H4 (cell line): ENCODE measurements around the gene COQ8B. TPM values are rescaled to one million over a fixed set of nuclear protein-coding genes. Genes with fewer than 3 reads are reported as not detected.
"Not testable (repeated sequence)": the region's sequence is repeated elsewhere in the genome, so short reads cannot be mapped to it uniquely, and the experiment has no call there.

Experiments used
- DNase-seq: peaks from one replicate; pipeline ENCODE4 v3.0.0-alpha.2; 2015; ENCODE audit warnings: low spot score
- total RNA-seq: library from RNA; depleted of rRNA; stranded (reverse); fragments of >200 nt; shearing (Covaris generic); gene quantifications from 2 replicates; pipeline ENCODE4 v1.2.3, GENCODE V29; 2014

The COQ8B gene
- total RNA-seq, 1 experiment from 2014 or later, result 19.1 TPM

DNA sequence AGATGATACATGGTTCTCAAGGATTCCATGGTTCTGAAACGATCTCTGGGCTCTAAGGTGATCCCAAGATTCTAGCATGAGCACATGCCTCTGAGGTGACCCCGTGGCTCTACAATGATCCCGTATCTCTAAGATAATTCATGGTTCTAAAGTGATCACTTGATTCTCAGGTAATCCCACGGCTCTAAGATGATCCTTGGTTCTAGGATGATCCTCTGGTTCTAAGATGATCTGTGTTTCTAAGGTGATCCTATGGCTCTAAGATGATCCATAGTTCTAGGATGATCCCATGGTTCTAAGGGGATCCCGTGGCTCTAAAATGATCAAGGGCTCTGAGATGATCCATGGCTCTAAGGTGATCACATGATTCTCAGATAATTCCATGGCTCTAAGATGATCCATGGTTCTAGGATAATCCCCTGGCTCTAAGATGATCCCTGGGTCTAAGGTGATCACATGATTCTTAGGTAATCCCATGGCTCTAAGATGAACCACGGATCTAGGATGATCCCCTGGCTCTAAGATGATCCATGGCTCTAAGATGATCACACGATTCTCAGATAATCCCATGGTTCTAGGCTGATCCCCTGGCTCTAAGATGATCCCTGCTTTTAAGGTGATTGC, 47.6 kb downstream of the COQ8B start:
- DNase-seq, result no peak

DNA sequence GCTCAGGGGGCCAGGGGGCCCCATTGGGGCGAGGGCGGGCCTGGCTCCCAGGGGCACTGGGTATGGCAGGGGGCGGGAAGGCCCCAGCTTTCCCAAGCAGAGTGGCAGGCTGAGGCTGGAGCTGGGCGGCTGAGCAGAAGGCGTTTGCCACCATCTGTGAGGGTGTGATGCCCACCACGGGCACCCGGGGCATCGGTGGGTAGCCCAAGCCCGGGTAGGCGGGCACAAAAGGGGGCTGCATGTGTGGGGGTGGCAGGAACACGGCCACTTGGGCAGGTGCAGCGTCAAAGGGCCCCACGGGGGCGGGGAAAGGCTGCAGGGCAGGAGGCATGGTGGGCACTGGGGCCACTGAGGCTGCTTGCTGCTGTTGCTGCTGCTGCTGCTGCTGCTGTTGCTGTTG, 49.1 kb downstream of the COQ8B start:
- no peak for DNase-seq

DNA sequence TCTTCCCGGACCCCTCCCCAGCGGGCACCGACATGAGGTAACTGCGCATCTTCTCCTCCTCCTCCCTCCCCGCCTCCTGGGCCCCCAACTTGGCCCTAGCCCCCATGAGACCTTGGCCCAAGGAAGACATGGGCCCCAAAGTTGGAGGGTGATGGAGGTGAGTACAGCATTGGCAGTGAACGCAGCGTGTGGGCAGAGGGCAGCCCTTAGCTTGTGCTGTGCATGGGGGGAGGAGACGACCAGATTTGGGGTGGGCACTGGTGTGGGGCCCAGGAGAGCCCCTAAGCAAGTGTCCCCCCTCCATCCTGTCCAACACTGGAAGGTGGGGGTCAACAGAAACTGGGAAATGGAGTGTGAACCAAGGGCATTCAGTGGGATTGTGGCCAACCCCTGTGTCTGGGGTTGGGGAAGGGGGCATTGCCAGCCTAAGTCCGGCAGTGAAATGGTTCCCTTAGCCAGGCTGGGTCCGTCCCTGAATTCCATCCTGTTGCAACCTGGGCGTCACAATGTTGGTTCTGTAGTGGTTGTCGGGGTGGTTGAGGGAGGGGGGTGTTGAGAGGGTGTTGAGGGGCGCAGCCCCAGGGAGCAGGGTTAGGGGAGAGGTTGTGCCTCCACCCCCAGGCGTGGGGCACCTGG, 49.8 kb downstream of the COQ8B start:
- no peak for DNase-seq

DNA sequence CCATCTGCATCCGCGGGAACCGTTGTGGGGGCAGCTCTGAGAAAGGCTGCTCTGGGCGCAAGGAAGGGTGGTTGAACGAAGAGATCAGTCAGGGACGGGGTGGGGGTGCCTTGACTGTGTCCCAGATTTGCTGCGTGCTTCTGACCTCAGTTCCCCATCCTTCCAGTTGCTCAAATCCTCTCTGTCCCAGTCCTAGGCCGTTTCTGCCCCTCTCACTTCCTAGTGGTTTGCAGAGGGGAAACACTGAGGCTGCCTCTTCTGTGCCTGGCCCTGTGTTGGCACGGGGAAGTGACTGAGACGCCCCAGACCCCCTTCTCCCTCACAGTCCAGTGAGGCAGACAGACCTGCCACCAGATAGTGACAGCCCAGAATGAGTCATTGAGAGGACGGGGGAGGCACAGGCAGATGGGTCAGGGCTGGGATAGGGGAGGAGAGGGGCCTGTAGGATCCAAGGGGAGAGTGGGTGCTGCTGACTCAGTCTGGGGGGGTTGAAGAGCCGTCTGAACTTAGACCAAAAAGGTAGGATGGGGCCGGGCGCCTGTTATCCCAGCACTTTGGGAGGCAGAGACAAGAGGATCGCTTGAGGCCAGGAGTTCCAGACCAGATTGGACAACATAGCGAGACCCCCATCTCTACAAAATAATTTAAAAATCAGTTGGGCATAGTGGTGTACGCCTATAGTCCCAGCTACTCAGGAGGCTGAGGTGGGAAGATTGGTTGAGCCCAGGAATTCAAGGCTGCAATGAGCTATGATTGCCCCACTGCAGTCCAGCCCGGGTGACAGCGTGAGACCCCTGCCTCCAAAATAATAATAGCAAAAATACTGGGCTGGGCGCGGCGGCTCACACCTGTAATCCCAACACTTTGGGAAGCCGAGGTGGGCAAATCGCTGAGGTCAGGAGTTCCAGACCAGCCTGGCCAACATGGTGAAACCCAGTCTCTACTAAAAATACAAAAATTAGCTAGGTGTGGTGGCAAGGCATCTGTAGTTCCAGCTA, 52.7 kb downstream of the COQ8B start:
- no peak for DNase-seq

DNA sequence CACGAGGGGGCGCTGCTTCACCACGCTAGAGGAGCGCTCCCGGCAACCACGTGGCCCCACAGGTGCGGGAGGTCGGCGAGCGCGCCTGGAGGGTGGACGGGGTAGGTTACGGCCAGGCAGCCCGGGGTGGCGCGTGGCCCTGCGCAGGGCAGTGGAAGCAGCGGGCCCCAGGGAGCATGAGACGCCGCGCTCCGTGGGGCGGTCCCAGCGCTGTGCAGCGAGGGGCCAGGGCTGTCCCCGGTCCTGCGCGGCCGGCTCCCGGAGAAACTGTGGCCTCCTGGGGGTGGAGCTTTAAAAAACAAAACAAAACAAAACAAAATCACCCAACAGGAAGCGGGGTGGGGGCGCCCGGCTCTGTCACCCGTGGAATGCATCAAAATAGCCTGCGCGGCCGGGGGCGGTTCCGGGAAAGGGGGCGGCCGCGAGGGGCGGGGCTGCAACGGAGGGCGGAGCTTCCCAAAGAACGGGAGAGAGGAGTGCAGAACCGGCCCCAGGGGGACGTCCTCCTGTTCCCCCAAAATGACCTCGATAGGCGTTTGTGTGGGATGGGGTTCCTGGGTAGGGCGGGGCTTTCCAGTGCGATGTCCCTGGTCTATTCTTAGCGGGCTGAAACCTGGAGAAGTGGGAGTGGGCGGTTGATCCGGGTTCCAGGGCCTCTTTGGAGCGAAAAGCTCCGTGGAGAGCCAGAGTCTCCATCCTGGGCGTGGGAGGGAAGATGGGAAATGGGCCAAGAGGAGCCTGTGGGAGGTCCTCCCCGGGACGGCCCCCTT, 53.6 kb downstream of the COQ8B start:
- DNase-seq, result peak; percentile 85

DNA sequence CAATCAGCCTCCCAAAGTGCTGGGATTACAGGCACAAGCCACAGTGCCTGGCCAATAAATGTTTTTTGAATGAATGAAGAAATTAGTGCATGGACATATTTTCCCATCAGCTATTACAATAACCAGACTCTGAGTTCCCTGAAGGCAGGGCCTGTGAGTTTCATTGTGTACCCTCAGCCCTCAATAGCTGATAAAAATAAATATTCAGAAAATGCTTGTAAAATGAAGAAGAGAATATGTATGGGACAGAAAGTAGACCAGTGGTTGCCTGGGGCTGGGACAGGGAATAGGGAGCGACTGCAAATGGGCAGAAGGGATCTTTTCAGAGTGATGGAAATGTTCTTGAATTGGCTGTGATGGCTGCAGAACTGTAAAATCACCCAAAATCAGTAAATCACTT, 55.1 kb downstream of the COQ8B start:
- DNase-seq, result no peak

DNA sequence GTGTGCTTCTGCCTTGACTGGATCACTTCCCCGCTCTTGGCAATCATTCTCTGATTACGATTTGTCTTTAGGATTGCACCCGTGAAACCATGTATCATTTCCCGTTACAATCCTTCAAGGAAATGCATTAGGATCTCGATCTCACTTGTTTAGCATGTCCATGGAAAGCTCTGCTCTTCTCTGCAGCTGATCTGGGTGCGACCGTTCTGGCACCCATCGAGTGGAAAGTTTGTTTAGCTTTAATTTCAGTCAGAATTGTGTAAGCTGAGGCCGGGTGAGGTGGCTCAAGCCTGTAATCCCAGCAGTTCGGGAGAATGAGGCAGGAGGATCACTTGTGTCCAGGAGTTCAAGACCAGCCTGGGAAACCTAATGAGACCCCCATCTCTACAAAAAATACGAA, 57.1 kb downstream of the COQ8B start:
- no peak for DNase-seq

DNA sequence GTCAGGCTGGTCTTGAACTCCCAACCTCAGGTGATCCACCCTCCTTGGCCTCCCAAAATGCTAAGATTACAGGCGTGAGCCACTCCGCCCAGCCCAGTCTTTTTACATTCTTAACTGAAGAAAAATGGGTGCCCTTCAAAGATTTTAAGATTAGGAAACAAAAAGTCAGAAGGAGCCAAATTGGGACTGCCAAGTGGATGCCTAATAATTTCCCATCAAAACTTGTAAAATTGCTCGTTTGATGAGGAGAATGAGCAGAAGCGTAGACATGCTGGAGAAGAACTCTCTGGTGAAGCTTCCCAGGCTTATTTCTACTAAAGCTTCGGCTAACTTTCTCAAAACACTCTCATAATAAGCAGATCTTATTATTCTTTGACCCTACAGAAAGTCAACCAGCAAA, 57.6 kb downstream of the COQ8B start:
- no peak for DNase-seq

DNA sequence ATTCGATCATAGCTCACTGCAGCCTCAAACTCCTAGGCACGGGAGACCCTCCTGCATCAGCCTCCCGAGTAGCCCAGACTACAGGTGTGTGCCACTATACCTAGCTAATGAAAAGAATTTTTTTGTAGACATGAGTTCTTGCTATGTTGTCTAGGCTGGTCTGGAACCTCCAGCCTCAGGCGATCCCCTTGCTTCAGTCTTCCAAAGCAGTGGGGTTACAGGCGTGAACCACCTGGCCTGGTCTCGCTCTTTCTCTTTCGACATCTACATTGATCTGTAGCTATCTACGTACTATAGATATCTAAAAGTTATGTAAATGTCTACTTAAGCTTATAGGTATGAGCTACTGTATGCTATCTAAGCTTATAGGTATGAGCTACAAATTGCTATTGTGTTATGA, 58.7 kb downstream of the COQ8B start:
- no peak for DNase-seq

DNA sequence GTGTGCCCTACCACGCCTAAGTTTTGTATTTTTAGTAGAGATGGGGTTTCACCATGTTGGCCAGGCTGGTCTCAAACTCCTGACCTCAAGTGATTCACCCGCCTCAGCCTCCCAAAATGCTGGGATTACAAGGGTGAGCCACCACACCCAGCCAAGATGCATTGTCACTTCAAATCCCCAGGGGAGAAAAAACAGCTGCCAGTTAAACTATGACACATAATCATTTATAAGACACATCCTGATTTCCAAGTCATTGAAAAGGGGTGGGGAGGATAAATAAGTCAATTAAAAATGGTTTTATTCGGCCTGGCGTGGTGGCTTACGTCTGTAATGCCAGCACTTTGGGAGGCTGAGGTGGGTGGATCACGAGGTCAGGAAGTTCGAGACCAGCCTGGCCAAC, 61.0 kb downstream of the COQ8B start:
- not testable (repeated sequence) for DNase-seq

DNA sequence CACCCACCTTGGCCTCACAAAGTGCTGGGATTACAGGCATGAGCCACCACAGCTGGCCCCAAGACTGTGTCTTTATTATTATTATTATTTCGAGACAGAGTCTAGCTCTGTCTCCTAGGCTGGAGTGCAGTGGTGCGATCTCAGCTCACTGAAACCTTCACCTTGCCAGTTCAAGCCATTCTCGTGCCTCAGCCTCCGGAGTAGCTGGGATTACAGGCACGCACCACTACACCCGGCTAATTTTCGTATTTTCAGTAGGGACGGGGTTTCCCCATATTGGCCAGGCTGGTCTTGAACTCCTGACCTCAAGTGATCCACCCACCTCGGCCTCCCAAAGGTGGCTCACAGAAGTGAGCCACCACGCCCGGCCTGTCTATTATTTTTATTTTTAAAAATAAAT, 64.4 kb downstream of the COQ8B start:
- not testable (repeated sequence) for DNase-seq

DNA sequence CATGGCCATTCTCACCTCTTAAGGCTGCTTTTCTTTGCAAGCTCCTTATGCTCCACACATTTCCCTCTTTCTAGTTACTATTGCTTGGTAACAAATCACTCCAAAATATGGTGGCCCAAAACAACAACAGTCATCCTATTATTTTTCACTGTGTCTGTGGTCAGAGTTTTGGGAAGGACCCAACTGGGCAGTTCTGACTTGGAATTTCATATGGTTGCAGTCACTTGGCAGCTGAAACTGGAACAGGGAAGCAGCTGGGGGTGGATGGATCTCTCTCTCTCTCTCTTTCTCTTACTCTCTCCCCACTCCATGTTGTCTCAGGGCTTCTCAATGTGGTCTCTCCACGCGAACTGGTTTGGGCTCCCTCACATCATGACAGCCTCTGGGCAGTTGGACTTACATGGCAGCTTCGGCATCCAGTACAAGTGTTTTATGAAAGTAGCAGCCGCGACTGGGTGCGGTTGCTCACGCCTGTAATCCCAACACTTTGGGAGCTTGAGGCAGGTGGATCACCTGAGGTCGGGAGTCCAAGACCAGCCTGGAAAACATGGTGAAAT, 65.9 kb downstream of the COQ8B start:
- DNase-seq, result no peak

DNA sequence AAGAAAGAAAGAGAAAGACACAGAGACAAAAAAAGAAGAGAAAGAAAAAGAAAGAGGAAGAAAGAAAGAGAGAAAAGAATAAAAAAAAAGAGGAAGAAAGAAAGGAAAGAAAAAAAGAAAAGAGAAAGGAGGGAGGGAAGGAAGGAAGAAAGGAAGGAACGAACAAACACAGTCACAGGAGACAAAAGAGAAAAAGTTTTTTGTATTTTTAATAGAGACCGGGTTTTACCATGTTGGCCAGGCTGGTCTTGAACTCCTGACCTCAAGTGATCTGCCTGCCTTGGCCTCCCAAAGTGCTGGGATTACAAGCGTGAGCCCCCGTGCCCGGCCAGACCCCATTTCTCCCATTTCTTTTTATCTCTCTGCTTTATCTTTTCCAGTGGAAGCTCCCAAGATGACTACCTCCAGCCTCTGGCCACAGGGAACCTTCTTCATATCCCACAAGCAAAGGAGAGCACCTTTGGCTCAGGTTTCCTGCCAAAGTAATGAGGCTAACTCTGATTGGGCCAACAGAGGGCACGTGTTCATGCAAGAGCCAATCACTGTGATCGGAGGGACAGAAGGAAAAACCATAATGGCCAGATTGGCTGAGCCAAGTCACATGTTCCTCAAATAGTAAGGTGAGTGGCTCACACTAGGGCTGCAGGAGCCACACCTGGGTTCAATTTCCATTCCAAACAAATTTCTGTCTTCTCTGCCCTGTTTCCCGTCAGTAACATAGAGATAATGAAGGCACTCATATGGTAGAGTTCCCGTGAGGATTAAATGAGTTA, 66.6 kb downstream of the COQ8B start:
- not testable (repeated sequence) for DNase-seq

DNA sequence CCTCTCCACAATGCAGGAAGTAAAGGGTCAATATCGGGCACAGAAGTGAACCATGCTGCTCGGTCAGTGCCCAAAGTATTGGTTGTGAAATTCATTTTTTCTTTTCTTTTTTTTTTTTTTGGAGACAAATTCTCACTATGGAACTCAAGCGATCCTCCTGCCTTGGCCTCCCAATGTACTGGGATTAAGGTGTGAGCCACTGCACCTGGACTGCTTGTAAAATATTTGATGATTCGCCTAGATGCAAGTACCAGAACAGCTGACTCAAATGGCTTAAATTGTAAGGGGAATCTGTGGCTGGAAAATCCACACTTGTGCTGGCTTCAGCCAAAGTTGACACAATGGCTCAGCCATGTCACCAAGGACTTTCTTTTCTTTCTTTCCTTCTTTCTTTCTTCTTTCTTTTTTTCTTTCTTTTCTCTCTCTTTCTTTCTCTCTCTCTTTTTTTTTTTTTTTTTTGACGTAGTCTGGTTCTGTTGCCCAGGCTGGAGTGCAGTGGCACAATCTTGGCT, 69.9 kb downstream of the COQ8B start:
- DNase-seq, result no peak

DNA sequence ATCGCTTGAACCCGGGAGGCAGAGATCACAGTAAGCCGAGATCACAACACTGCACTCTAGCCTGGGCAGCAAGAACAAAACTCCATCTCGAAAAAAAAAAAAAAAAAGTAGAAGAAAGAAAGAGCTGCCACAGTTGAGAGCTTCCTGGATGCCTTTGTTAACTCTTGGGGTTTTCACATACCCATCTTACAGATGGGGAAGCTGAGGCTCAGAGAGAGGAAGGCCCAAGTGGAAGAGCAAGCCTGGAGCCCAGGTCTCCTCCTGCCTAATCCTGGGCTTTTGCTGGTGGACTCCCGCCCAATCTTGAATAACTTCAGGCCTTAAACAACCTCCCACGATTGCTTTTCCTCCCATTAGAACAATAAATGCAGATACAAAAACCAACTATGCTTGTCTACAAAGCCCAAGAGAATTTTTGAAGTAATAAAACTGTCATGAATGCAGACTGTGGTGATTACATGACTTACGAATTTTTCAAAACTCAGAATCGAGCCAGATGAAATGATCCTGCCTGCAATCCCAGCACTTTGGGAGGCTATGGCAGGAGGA, 73.9 kb downstream of the COQ8B start:
- DNase-seq, result no peak

DNA sequence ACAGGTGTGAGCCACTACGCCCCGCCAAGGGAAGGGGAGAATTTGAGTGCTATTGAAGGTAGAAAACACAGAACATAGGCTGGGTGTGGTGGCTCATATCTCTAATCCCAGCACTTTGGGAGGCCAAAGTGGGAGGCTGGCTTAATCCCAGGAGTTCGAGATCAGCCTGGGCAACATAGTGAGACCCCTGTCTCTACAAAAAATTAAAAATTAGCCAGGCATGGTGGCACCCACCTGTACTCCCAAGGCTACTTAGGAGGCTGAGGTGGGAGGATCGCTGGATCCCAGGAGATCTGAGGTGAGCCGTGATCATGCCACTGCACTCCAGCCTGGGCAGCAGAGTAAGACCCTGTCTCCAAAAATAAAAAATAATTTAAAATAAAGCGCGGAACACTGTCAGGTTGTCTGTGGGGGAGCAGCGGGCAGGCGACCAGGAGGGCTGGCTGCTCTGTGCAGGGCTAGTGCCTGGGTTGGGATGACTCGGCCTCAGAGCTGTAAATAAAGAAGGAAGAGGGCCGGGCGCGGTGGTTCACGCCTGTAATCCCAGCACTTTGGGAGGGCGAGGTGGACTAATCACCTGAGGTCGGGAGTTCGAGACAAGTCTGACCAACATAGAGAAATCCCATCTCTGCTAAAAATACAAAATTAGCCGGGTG, 74.5 kb downstream of the COQ8B start:
- no peak for DNase-seq
